ENCODE results near the gene GPR156.

DNA sequence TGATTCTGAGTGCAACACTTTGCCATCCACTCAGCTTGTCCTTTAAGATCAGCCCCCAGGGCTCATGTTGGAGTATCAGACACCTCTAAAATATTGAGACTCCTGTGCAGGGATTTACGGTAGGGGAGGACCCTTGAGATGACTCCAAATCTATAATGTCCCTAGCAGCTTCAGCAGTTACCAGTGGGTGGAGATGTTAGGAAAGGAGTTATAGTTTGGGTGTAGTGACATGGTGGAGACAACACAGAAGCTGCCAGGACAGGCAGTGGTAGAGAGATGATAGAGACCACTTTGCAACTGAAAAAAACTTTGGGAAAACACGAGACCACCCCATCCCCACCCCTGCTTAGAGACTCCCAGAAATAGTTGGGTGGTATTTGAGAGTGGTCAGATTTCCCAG lies 147.5 kb downstream of the GPR156 start:
- TF ChIP-seq POLR2A (IDR thresholded peaks at IDR 0.05): no peak
- TF ChIP-seq, protein P1, sequence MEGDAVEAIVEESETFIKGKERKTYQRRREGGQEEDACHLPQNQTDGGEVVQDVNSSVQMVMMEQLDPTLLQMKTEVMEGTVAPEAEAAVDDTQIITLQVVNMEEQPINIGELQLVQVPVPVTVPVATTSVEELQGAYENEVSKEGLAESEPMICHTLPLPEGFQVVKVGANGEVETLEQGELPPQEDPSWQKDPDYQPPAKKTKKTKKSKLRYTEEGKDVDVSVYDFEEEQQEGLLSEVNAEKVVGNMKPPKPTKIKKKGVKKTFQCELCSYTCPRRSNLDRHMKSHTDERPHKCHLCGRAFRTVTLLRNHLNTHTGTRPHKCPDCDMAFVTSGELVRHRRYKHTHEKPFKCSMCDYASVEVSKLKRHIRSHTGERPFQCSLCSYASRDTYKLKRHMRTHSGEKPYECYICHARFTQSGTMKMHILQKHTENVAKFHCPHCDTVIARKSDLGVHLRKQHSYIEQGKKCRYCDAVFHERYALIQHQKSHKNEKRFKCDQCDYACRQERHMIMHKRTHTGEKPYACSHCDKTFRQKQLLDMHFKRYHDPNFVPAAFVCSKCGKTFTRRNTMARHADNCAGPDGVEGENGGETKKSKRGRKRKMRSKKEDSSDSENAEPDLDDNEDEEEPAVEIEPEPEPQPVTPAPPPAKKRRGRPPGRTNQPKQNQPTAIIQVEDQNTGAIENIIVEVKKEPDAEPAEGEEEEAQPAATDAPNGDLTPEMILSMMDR (IDR thresholded peaks at IDR 0.05): no peak

Measured in Peyer's patch (tissue), 4 donors.